SJSA1 (cell line): Measurements from ENCODE around the gene PRSS56. TPM values are rescaled to one million over a fixed set of nuclear protein-coding genes. Genes with fewer than 3 reads are reported as not detected.
A peak's percentile ranks its signal among the peaks of the same experiment; 100 is the strongest.

ENCODE experiments used
- DNase-seq, 2 experiments: peaks; one replicate each; pipeline ENCODE4 v3.0.0-alpha.2; 2015 to 2020; ENCODE audit warnings: low spot score in 2 of 2, low read depth in 1 of 2
- H3K27ac ChIP-seq: fragments of 250-450 bp; sonication (Bioruptor Pico); 2 replicates; pipeline ENCODE4 v1.5.1; 2020; ENCODE audit warnings: mild to moderate bottlenecking, moderate library complexity
- H3K27me3 ChIP-seq: fragments of 250-450 bp; sonication (Bioruptor Pico); replicated peaks from 2 replicates; pipeline ENCODE4 v1.5.1; 2020; ENCODE audit warnings: mild to moderate bottlenecking, moderate library complexity
- H3K36me3 ChIP-seq: fragments of 250-450 bp; sonication (Bioruptor Pico); 2 replicates; pipeline ENCODE4 v1.5.1; 2020; ENCODE audit warnings: mild to moderate bottlenecking
- H3K4me1 ChIP-seq: fragments of 250-450 bp; sonication (Bioruptor Pico); replicated peaks from 2 replicates; pipeline ENCODE4 v1.6.1; 2021; ENCODE audit warnings: mild to moderate bottlenecking
- H3K4me3 ChIP-seq: fragments of 250-450 bp; sonication (Bioruptor Pico); 2 replicates; pipeline ENCODE4 v1.5.1; 2020; ENCODE audit warnings: mild to moderate bottlenecking
- H3K9me3 ChIP-seq: fragments of 250-450 bp; sonication (Bioruptor Pico); replicated peaks from 2 replicates; pipeline ENCODE4 v1.5.1; 2020; ENCODE audit warnings: mild to moderate bottlenecking
- total RNA-seq: library from RNA; depleted of rRNA; stranded (reverse); fragments of >200 nt; shearing (Covaris generic); gene quantifications from 2 replicates; pipeline ENCODE4 v1.2.3, GENCODE V29; 2014

PRSS56 gene
- total RNA-seq, 1 experiment from 2014 or later: not detected

GRCh38 chr2:232541195-232541960 is 21.2 kb downstream of the PRSS56 start:
- H3K36me3 ChIP-seq: peaks cover under 1% of the 10 kb centered on the region; the same call in 1 of the 2 replicates
- no peaks in the 10 kb centered on the region for H3K4me1 ChIP-seq
- no peaks in the 10 kb centered on the region for H3K27me3 ChIP-seq
- peaks cover 1% of the 10 kb centered on the region; the same call in 1 of the 2 replicates for H3K9me3 ChIP-seq
- H3K27ac ChIP-seq: no peak overlapping the region
- no peak for DNase-seq
- no peak overlapping the region for H3K4me3 ChIP-seq

GRCh38 chr2:232541961-232542714 is 21.9 kb downstream of the PRSS56 start:
- Histone ChIP-seq H3K27me3 (no peaks in the 10 kb centered on the region), H3K27ac (no peak overlapping the region), H3K9me3 (no peaks in the 10 kb centered on the region), H3K36me3 (peaks cover 8% of the 10 kb centered on the region; the same call in 1 of the 2 replicates), H3K4me3 (no peak overlapping the region), H3K4me1 (no peaks in the 10 kb centered on the region)
- DNase-seq: no peak

- no peaks in the 10 kb centered on the region for H3K4me1 ChIP-seq
- H3K4me3 ChIP-seq: no peak overlapping the region
- H3K36me3 ChIP-seq: peaks cover 14% of the 10 kb centered on the region; the same call in 1 of the 2 replicates
- no peak overlapping the region for H3K27ac ChIP-seq
- H3K27me3 ChIP-seq: no peaks in the 10 kb centered on the region
- H3K9me3 ChIP-seq: no peaks in the 10 kb centered on the region
- no peak for DNase-seq
Observed at GRCh38 chr2:232542715-232543467, 22.7 kb downstream of the PRSS56 start.

GRCh38 chr2:232543491-232543890 is 23.3 kb downstream of the PRSS56 start:
- DNase-seq: no peak

GRCh38 chr2:232543928-232544631 is 23.9 kb downstream of the PRSS56 start:
- Histone ChIP-seq H3K4me3 (no peak overlapping the region), H3K27ac (no peak overlapping the region), H3K27me3 (no peaks in the 10 kb centered on the region), H3K4me1 (no peaks in the 10 kb centered on the region), H3K36me3 (peaks cover 26% of the 10 kb centered on the region), H3K9me3 (0 out of 2 replicates have a peak, but pooled peaks cover 7% of the 10 kb centered on the region)
- DNase-seq: no peak

More at GRCh38 chr2:232543491-232543890, 23.3 kb downstream of the PRSS56 start:
- no peak overlapping the region for H3K27ac ChIP-seq
- no peak overlapping the region for H3K4me3 ChIP-seq
- H3K9me3 ChIP-seq: 0 out of 2 replicates have a peak, but pooled peaks cover 2% of the 10 kb centered on the region
- no peaks in the 10 kb centered on the region for H3K4me1 ChIP-seq
- H3K27me3 ChIP-seq: no peaks in the 10 kb centered on the region
- H3K36me3 ChIP-seq: peaks cover 20% of the 10 kb centered on the region

GRCh38 chr2:232544674-232545073 is 24.5 kb downstream of the PRSS56 start:
- Histone ChIP-seq H3K27me3 (no peaks in the 10 kb centered on the region), H3K36me3 (peaks cover 27% of the 10 kb centered on the region), H3K4me3 (no peak overlapping the region), H3K4me1 (no peaks in the 10 kb centered on the region; the same call in 1 of the 2 replicates), H3K27ac (no peak overlapping the region), H3K9me3 (0 out of 2 replicates have a peak, but pooled peaks cover 7% of the 10 kb centered on the region)
- no peak for DNase-seq

- no peaks in the 10 kb centered on the region; the same call in 1 of the 2 replicates for H3K4me1 ChIP-seq
- peaks cover 34% of the 10 kb centered on the region for H3K36me3 ChIP-seq
- H3K27ac ChIP-seq: no peak overlapping the region
- DNase-seq: no peak
- H3K27me3 ChIP-seq: no peaks in the 10 kb centered on the region
- H3K9me3 ChIP-seq: 0 out of 2 replicates have a peak, but pooled peaks cover 7% of the 10 kb centered on the region
- no peak overlapping the region for H3K4me3 ChIP-seq
Observed at GRCh38 chr2:232545511-232546375, 25.6 kb downstream of the PRSS56 start.

GRCh38 chr2:232547991-232548390 is 27.8 kb downstream of the PRSS56 start:
- 0 out of 2 replicates have a peak, but pooled peaks cover 7% of the 10 kb centered on the region for H3K9me3 ChIP-seq
- no peaks in the 10 kb centered on the region for H3K27me3 ChIP-seq
- peaks cover 54% of the 10 kb centered on the region for H3K36me3 ChIP-seq
- no peak overlapping the region for H3K4me3 ChIP-seq
- peaks cover 6% of the 10 kb centered on the region for H3K4me1 ChIP-seq
- DNase-seq: no peak
- H3K27ac ChIP-seq: no peak overlapping the region

GRCh38 chr2:232549655-232550353 is 29.6 kb downstream of the PRSS56 start:
- Histone ChIP-seq H3K4me3 (peak overlapping the region; percentile 89), H3K9me3 (0 out of 2 replicates have a peak, but pooled peaks cover 7% of the 10 kb centered on the region), H3K27me3 (no peaks in the 10 kb centered on the region), H3K27ac (peak overlapping the region; percentile 97), H3K36me3 (peaks cover 68% of the 10 kb centered on the region), H3K4me1 (peaks cover 6% of the 10 kb centered on the region)
- no peak for DNase-seq

- H3K9me3 ChIP-seq: 0 out of 2 replicates have a peak, but pooled peaks cover 7% of the 10 kb centered on the region
- H3K36me3 ChIP-seq: peaks cover 75% of the 10 kb centered on the region
- DNase-seq: peak; percentile 89 to 96
- H3K27me3 ChIP-seq: no peaks in the 10 kb centered on the region
- H3K27ac ChIP-seq: peak within 1 kb of the TSS; percentile 97
- H3K4me1 ChIP-seq: peaks cover 6% of the 10 kb centered on the region
- peak within 1 kb of the TSS; percentile 89 for H3K4me3 ChIP-seq
Observed at GRCh38 chr2:232550354-232551249, 30.4 kb downstream of the PRSS56 start, which contains the start of the genes EIF4E2 and TIGD1. TSS of gene EIF4E2 (plus strand) at chr2:232550689. CDS start at chr2:232550725, 36 bp downstream. TSS of gene TIGD1 (minus strand) at chr2:232550557. CDS start at chr2:232549882, 675 bp downstream.

- no peak for DNase-seq
- Histone ChIP-seq H3K9me3 (0 out of 2 replicates have a peak, but pooled peaks cover 7% of the 10 kb centered on the region), H3K4me3 (peak overlapping the region; percentile 89), H3K4me1 (peaks cover 6% of the 10 kb centered on the region), H3K27me3 (no peaks in the 10 kb centered on the region), H3K27ac (peak overlapping the region; percentile 97), H3K36me3 (peaks cover 81% of the 10 kb centered on the region)
Observed at GRCh38 chr2:232551250-232551638, 31.1 kb downstream of the PRSS56 start.
